GM12865 (cell line): ENCODE measurements around the gene SLC10A7.

Source experiments
- DNase-seq: peaks from one replicate; pipeline ENCODE4 v3.0.0; 2010; ENCODE audit warnings: low read depth
- H3K4me3 ChIP-seq: 2 replicates; pipeline ENCODE4 v1.5.1; 2011; ENCODE audit warnings: mild to moderate bottlenecking, low read depth, low read length, control low read depth
- CTCF ChIP-seq: IDR thresholded peaks from 2 replicates; pipeline ENCODE4 v1.5.1; 2011; ENCODE audit warnings: low read length, control low read depth, low read depth, inconsistent platforms; ENCODE audit not compliant: insufficient read depth; ENCODE audit errors: missing control alignments

The SLC10A7 gene

GRCh38 chr4:146243883-146244277 lies 277.9 kb downstream of the SLC10A7 start:
- no peak overlapping the region for H3K4me3 ChIP-seq
- TF ChIP-seq CTCF = no peak

GRCh38 chr4:146243141-146243882 lies 278.4 kb downstream of the SLC10A7 start:
- TF ChIP-seq CTCF = peak; percentile 83
- H3K4me3 ChIP-seq = no peak overlapping the region
- peak; percentile 86 for DNase-seq

More at GRCh38 chr4:146243883-146244277, 277.9 kb downstream of the SLC10A7 start:
- no peak for DNase-seq

- H3K4me3 ChIP-seq = no peak overlapping the region
- DNase-seq = no peak
- TF ChIP-seq CTCF = no peak
Measured at GRCh38 chr4:146238107-146238506, 283.6 kb downstream of the SLC10A7 start.

GRCh38 chr4:146237092-146237491 lies 284.6 kb downstream of the SLC10A7 start:
- no peak for TF ChIP-seq CTCF
- H3K4me3 ChIP-seq = no peak overlapping the region
- DNase-seq = no peak

GRCh38 chr4:146236216-146236615 lies 285.5 kb downstream of the SLC10A7 start:
- no peak for DNase-seq
- no peak for TF ChIP-seq CTCF
- no peak overlapping the region for H3K4me3 ChIP-seq

- no peak for TF ChIP-seq CTCF
- no peak for DNase-seq
- no peak overlapping the region for H3K4me3 ChIP-seq
Measured at GRCh38 chr4:146235654-146236177, 286.0 kb downstream of the SLC10A7 start.
